Caco-2 (cell line): ENCODE results near the gene SORL1-AS1.

Experiments used
- BruUV-seq: library from RNA; stranded (reverse); fragments of 400-500 nt; replicated peaks from 2 replicates; lab custom pipeline; 2021; lab: Mats Ljungman, UMichigan
- CTCF ChIA-PET: fragments of 300-600 bp; sonication (Branson Sonifier 250); formaldehyde crosslinking; loops from one replicate; lab custom pipeline; 2022; ENCODE audit warnings: antibody characterized with exemption; lab: Charles Lee
- POLR2A ChIA-PET: fragments of 300-600 bp; sonication (Branson Sonifier 250); formaldehyde crosslinking; loops from one replicate; lab custom pipeline; 2022; ENCODE audit warnings: antibody characterized with exemption; lab: Charles Lee
- DNase-seq, 2 experiments: peaks; one replicate each; pipeline versions ENCODE4 v3.0.0 to v3.0.0-alpha.2; 2020 to 2022
- H3K27me3 ChIP-seq: replicated peaks from 2 replicates; pipeline ENCODE4 v1.6.0; 2011; ENCODE audit warnings: low read length; ENCODE audit not compliant: control insufficient read depth, insufficient read depth
- H3K36me3 ChIP-seq: 2 replicates; pipeline ENCODE4 v1.5.1; 2011; ENCODE audit warnings: low read length; ENCODE audit not compliant: control insufficient read depth, insufficient read depth
- H3K4me1 ChIP-seq: fragments of 250-450 bp; sonication (Bioruptor Pico); 2 replicates; pipeline ENCODE4 v1.5.1; 2020; ENCODE audit warnings: mild to moderate bottlenecking
- H3K4me3 ChIP-seq: 2 replicates; pipeline ENCODE4 v1.5.1; 2011; ENCODE audit warnings: low read depth, mild to moderate bottlenecking, control low read depth, low read length
- H3K9me3 ChIP-seq: fragments of 250-450 bp; sonication (Bioruptor Pico); 2 replicates; pipeline ENCODE4 v1.5.1; 2020; ENCODE audit warnings: mild to moderate bottlenecking, moderate library complexity
- H3K27ac Mint-ChIP-seq: one replicate; pipeline ENCODE4 v1.8.0; 2022; ENCODE audit warnings: mixed read lengths; ENCODE audit not compliant: unreplicated experiment
- H3K27me3 Mint-ChIP-seq: one replicate; pipeline ENCODE4 v1.8.0; 2022; ENCODE audit warnings: mixed read lengths; ENCODE audit not compliant: insufficient read depth, unreplicated experiment
- H3K36me3 Mint-ChIP-seq: one replicate; pipeline ENCODE4 v1.8.0; 2022; ENCODE audit warnings: mild to moderate bottlenecking, mixed read lengths; ENCODE audit not compliant: insufficient read depth, unreplicated experiment
- H3K4me1 Mint-ChIP-seq: one replicate; pipeline ENCODE4 v1.8.0; 2022; ENCODE audit warnings: low read depth, mixed read lengths; ENCODE audit not compliant: unreplicated experiment
- H3K4me3 Mint-ChIP-seq: one replicate; pipeline ENCODE4 v1.8.0; 2022; ENCODE audit warnings: mild to moderate bottlenecking, moderate library complexity, mixed read lengths; ENCODE audit not compliant: unreplicated experiment
- H3K9me3 Mint-ChIP-seq: one replicate; pipeline ENCODE4 v1.8.0; 2022; ENCODE audit warnings: mixed read lengths; ENCODE audit not compliant: unreplicated experiment
- intact Hi-C: fragments of 100-400 bp; cut with micrococcal nuclease; formaldehyde crosslinking; loops from one replicate; pipeline ENCODE4 v1.10.0; 2022; ENCODE audit not compliant: unreplicated experiment
- TF ChIP-seq, protein P1 (sequence below), 2 experiments: fragments of 200-600 bp in 1 of 2; IDR thresholded peaks; 1 replicate in 1 of 2; 2 replicates in 1 of 2; pipeline versions ENCODE4 v1.5.1 to v1.8.0; 2011 to 2022; ENCODE audit warnings: antibody characterized with exemption in 1 of 2, control low read depth in 1 of 2, inconsistent platforms in 1 of 2, low read depth in 1 of 2, low read length in 1 of 2, mild to moderate bottlenecking in 1 of 2, moderate library complexity in 1 of 2; ENCODE audit not compliant: insufficient read depth in 1 of 2, severe bottlenecking in 1 of 2, unreplicated experiment in 1 of 2

The SORL1-AS1 gene

GRCh38 chr11:121417607-121418006 lies 35.2 kb downstream of the SORL1-AS1 start:
- ChIA-PET CTCF (interaction anchor here (0.8 kb wide), 1 partner anchor 24 kb away, joined by 3 read pairs; no protein-coding TSS in a partner anchor), POLR2A (no interaction called here)
- H3K9me3 Mint-ChIP-seq, result no peaks in the 10 kb centered on the region
- H3K27ac Mint-ChIP-seq, result no peak overlapping the region
- Histone ChIP-seq H3K4me3 (no peak overlapping the region), H3K9me3 (no peaks in the 10 kb centered on the region), H3K36me3 (no peaks in the 10 kb centered on the region), H3K4me1 (no peaks in the 10 kb centered on the region), H3K27me3 (no peaks in the 10 kb centered on the region; the same call in 1 of the 2 replicates)
- H3K4me3 Mint-ChIP-seq, result no peak overlapping the region
- no TSS peak for BruUV-seq
- TF ChIP-seq, protein P1, sequence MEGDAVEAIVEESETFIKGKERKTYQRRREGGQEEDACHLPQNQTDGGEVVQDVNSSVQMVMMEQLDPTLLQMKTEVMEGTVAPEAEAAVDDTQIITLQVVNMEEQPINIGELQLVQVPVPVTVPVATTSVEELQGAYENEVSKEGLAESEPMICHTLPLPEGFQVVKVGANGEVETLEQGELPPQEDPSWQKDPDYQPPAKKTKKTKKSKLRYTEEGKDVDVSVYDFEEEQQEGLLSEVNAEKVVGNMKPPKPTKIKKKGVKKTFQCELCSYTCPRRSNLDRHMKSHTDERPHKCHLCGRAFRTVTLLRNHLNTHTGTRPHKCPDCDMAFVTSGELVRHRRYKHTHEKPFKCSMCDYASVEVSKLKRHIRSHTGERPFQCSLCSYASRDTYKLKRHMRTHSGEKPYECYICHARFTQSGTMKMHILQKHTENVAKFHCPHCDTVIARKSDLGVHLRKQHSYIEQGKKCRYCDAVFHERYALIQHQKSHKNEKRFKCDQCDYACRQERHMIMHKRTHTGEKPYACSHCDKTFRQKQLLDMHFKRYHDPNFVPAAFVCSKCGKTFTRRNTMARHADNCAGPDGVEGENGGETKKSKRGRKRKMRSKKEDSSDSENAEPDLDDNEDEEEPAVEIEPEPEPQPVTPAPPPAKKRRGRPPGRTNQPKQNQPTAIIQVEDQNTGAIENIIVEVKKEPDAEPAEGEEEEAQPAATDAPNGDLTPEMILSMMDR (IDR thresholded peaks at IDR 0.05; ENCODE audit: insufficient read depth in 1 of 2, low read depth in 1 of 2, low read length in 1 of 2, severe bottlenecking in 1 of 2, unreplicated experiment in 1 of 2), result no peak
- peaks cover 4% of the 10 kb centered on the region for H3K27me3 Mint-ChIP-seq
- intact Hi-C loops, result no loop called here
- no peaks in the 10 kb centered on the region for H3K36me3 Mint-ChIP-seq
- H3K4me1 Mint-ChIP-seq, result no peaks in the 10 kb centered on the region
- DNase-seq, result no peak

GRCh38 chr11:121417055-121417551 lies 35.7 kb downstream of the SORL1-AS1 start:
- Histone ChIP-seq H3K27me3 (no peaks in the 10 kb centered on the region; the same call in 1 of the 2 replicates), H3K9me3 (no peaks in the 10 kb centered on the region), H3K4me3 (no peak overlapping the region), H3K36me3 (no peaks in the 10 kb centered on the region), H3K4me1 (no peaks in the 10 kb centered on the region)
- Mint-ChIP-seq H3K9me3 (no peaks in the 10 kb centered on the region), H3K27ac (no peak overlapping the region), H3K36me3 (no peaks in the 10 kb centered on the region), H3K4me3 (no peak overlapping the region), H3K27me3 (peaks cover 4% of the 10 kb centered on the region), H3K4me1 (no peaks in the 10 kb centered on the region)
- ChIA-PET POLR2A (no interaction called here), CTCF (interaction anchor here (0.8 kb wide), 1 partner anchor 24 kb away, joined by 3 read pairs; no protein-coding TSS in a partner anchor)
- DNase-seq, result no peak
- BruUV-seq, result no TSS peak
- intact Hi-C loops, result no loop called here
- TF ChIP-seq, protein P1 (IDR thresholded peaks at IDR 0.05; ENCODE audit: insufficient read depth in 1 of 2, low read depth in 1 of 2, low read length in 1 of 2, severe bottlenecking in 1 of 2, unreplicated experiment in 1 of 2), result no peak

- CTCF ChIA-PET, result interaction anchor here (0.8 kb wide), 1 partner anchor 12 kb away, joined by 3 read pairs; no protein-coding TSS in a partner anchor
- no peaks in the 10 kb centered on the region for H3K9me3 ChIP-seq
- no peaks in the 10 kb centered on the region for H3K27me3 ChIP-seq
- no peaks in the 10 kb centered on the region for H3K9me3 Mint-ChIP-seq
- BruUV-seq, result no TSS peak
- no peaks in the 10 kb centered on the region for H3K36me3 ChIP-seq
- no peaks in the 10 kb centered on the region for H3K4me1 ChIP-seq
- no peaks in the 10 kb centered on the region for H3K4me1 Mint-ChIP-seq
- TF ChIP-seq, protein P1 (IDR thresholded peaks at IDR 0.05; ENCODE audit: insufficient read depth in 1 of 2, low read depth in 1 of 2, low read length in 1 of 2, severe bottlenecking in 1 of 2, unreplicated experiment in 1 of 2), result no peak
- H3K4me3 Mint-ChIP-seq, result no peak overlapping the region
- POLR2A ChIA-PET, result interaction anchor here (0.5 kb wide), 1 partner anchor 11 kb away, joined by 3 read pairs; no protein-coding TSS in a partner anchor
- DNase-seq, result no peak
- H3K27me3 Mint-ChIP-seq, result peaks cover 2% of the 10 kb centered on the region
- intact Hi-C loops, result no loop called here
- no peaks in the 10 kb centered on the region for H3K36me3 Mint-ChIP-seq
- no peak overlapping the region for H3K27ac Mint-ChIP-seq
- no peak overlapping the region for H3K4me3 ChIP-seq
These were observed 36.9 kb downstream of the SORL1-AS1 start for GRCh38 chr11:121415856-121416255.
